Endothelial cell of umbilical vein (primary cell): Measurements from ENCODE around the gene VEZT.

Experiments
- EZH2 ChIP-seq: IDR thresholded peaks from 2 replicates; pipeline ENCODE4 v1.6.1; 2012; ENCODE audit warnings: borderline replicate concordance, low read depth, mild to moderate bottlenecking, moderate library complexity, low read length, inconsistent platforms; ENCODE audit not compliant: severe bottlenecking
- FOS ChIP-seq: IDR thresholded peaks from 2 replicates; pipeline ENCODE4 v1.6.1; 2011; ENCODE audit warnings: mild to moderate bottlenecking, low read length, moderate library complexity, borderline replicate concordance; ENCODE audit not compliant: insufficient read depth
- GATA2 ChIP-seq: IDR thresholded peaks from 2 replicates; pipeline ENCODE4 v1.7.0; 2011; ENCODE audit warnings: low read depth, mild to moderate bottlenecking, moderate library complexity, mixed read lengths, low read length; ENCODE audit not compliant: insufficient read length, insufficient read depth
- JUN ChIP-seq: IDR thresholded peaks from 2 replicates; pipeline ENCODE4 v1.6.1; 2011; ENCODE audit warnings: borderline replicate concordance, low read depth; ENCODE audit not compliant: insufficient read length, insufficient read depth
- MYC ChIP-seq: IDR thresholded peaks from one replicate; pipeline ENCODE4 v1.6.1; 2011; ENCODE audit warnings: mild to moderate bottlenecking, low read depth, low read length
- POLR2A ChIP-seq: IDR thresholded peaks from 2 replicates; pipeline ENCODE4 v1.6.1; 2012; ENCODE audit warnings: low read depth, mild to moderate bottlenecking, control low read depth, low read length
- POLR2AphosphoS5 ChIP-seq: IDR thresholded peaks from 2 replicates; pipeline ENCODE4 v1.6.1; 2012; ENCODE audit warnings: low read depth, mild to moderate bottlenecking, control low read depth, low read length, moderate library complexity; ENCODE audit not compliant: insufficient read depth
- TF ChIP-seq, protein P1 (sequence below), 2 donors: IDR thresholded peaks; 1 replicate in 1 of 2; 2 replicates in 1 of 2; pipeline ENCODE4 v1.5.1; 2011; ENCODE audit warnings: low read length in 2 of 2, mild to moderate bottlenecking in 2 of 2, moderate library complexity in 2 of 2, control low read depth in 1 of 2, inconsistent platforms in 1 of 2, low read depth in 1 of 2; ENCODE audit not compliant: insufficient read depth in 1 of 2; ENCODE audit errors: extremely low read depth in 1 of 2
- TF ChIP-seq, protein P2 (sequence below): IDR thresholded peaks from 2 replicates; pipeline ENCODE4 v1.6.1; 2011; ENCODE audit not compliant: insufficient read depth, insufficient read length

DNA sequence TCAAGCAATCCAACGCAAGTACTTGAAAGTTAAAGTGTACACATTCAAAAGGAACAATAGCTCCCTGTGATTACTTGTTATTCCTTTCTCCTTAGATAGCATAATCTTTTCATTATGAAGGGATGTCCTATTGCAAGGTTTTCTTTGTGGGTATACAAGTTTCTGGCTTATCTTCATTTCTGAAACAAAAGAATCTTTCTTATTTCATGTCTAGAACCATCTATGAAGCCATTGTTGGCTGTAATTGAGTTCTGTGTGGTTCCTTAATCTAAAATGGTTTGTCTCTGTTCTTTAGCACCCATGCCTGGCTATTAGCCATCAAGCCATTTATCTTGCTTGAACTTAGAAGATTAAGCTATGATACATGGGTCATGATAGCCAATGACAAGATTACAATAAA, 95.0 kb downstream of the VEZT start:
- no peak for TF ChIP-seq MYC
- no peak for TF ChIP-seq POLR2A
- TF ChIP-seq POLR2AphosphoS5, result no peak
- TF ChIP-seq, protein P1, sequence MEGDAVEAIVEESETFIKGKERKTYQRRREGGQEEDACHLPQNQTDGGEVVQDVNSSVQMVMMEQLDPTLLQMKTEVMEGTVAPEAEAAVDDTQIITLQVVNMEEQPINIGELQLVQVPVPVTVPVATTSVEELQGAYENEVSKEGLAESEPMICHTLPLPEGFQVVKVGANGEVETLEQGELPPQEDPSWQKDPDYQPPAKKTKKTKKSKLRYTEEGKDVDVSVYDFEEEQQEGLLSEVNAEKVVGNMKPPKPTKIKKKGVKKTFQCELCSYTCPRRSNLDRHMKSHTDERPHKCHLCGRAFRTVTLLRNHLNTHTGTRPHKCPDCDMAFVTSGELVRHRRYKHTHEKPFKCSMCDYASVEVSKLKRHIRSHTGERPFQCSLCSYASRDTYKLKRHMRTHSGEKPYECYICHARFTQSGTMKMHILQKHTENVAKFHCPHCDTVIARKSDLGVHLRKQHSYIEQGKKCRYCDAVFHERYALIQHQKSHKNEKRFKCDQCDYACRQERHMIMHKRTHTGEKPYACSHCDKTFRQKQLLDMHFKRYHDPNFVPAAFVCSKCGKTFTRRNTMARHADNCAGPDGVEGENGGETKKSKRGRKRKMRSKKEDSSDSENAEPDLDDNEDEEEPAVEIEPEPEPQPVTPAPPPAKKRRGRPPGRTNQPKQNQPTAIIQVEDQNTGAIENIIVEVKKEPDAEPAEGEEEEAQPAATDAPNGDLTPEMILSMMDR (IDR thresholded peaks at IDR 0.05; ENCODE audit: extremely low read depth in 1 of 2, insufficient read depth in 1 of 2, low read depth in 1 of 2, low read length in 2 of 2), result no peak
- TF ChIP-seq EZH2, result no peak
- TF ChIP-seq, protein P2, sequence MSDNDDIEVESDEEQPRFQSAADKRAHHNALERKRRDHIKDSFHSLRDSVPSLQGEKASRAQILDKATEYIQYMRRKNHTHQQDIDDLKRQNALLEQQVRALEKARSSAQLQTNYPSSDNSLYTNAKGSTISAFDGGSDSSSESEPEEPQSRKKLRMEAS, result no peak
- no peak for TF ChIP-seq FOS
- no peak for TF ChIP-seq JUN
- no peak for TF ChIP-seq GATA2
